GM18907 (cell line): ENCODE measurements around the gene BCAT1.

Experiments used
- ATAC-seq: cut with Tn5 transposase; IDR thresholded peaks from one replicate; pipeline ENCODE4 v1.9.1; 2021; ENCODE audit warnings: mild to moderate bottlenecking, moderate library complexity; ENCODE audit not compliant: unreplicated experiment

Gene BCAT1, protein sequence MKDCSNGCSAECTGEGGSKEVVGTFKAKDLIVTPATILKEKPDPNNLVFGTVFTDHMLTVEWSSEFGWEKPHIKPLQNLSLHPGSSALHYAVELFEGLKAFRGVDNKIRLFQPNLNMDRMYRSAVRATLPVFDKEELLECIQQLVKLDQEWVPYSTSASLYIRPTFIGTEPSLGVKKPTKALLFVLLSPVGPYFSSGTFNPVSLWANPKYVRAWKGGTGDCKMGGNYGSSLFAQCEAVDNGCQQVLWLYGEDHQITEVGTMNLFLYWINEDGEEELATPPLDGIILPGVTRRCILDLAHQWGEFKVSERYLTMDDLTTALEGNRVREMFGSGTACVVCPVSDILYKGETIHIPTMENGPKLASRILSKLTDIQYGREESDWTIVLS

DNA sequence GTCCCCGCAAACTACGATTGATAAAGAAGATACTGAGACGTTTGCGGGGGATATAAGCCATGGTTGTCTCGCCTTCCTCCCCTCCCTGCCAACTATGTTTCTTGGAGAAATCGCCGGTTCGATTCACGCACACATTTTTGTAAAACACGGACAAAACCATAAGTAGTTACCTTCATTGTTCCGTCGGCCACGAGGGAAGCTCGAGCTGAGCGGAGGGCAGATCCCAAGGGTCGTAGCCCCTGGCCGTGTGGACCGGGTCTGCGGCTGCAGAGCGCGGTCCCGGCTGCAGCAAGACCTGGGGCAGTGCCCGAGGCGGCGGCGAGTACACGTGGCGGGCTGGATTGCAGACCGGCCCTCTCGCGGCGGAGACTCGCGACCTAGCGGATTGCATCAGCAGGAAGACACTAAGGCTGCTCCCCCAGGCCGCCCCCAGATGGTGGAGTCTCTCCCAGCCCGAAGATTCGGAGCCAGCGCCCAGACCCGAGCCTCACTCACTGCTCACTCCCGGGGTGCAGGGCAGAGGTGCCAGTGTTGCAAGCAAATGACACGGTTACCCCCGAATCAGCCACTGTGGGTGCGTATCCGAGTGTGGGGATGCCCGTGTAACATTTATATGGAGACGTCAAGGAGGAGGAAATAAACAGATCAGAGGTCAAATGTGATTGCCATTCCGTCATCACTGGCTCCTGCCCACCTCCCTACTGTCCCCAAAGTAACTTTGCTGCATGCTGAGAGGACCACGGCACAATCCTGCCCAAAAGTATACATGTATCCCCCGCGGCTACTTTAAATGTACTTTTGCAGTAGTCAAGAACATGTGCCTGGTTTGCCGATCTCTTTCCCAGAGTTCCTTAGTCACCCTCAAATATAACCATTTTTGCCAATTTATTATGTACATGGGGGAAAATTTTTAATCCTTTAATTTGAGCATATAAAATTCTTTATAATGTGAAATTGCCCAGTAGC is at the start of gene BCAT1:
Gene BCAT1 (minus strand): TSS at position 345 of the 966 bp plus-strand sequence. CDS start 169 bp downstream, at position 176.
- peak; percentile 49 for ATAC-seq

DNA sequence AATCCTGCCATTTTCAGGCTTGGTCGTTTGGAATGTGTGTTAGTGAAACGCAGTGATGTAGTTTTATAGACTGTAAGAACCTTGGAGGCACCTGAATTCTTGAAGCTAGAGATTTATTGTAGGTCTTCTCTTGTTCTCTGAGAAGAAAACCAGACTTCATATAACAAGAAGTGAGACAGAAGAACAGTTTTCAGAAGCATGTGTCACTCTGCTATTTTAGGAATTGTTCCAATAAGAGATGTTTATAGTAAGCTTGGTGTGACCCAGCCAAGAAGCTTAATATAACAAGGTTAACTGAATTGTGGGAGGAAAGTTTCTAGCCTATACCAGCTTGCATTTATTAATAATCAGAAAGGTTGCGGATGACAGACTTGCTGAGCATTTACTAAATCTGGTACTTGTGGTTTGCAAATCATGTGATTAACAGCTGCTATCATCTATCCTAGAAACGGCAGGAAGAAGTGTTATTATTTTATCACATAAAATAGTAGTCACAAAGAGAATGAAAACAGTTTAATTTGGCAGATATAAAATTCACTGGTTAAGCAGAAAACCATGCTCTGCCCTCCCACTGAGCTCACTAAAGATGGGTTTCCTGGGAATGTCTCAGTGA is 49.2 kb upstream of the BCAT1 start:
- peak; percentile 73 for ATAC-seq

DNA sequence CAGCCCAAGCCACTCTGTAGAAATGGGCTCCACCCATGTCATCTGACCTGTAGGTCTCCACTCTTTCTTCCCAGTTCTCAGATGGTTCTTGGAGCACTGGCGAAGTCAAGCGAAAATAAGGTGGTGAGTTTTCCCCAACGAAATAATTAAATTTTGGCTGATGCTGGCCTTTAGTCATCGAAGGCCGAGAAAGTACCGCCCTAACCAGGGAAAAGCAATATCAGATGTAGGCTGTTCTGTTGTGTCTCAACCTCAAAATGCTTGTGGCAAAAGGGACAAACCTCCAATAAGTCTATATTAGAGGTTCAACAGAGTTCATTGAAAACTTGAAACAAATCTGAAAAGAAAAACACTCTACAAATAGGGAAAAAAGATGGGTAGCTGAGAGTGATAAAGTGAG is 48.6 kb upstream of the BCAT1 start:
- peak; percentile 1 for ATAC-seq

DNA sequence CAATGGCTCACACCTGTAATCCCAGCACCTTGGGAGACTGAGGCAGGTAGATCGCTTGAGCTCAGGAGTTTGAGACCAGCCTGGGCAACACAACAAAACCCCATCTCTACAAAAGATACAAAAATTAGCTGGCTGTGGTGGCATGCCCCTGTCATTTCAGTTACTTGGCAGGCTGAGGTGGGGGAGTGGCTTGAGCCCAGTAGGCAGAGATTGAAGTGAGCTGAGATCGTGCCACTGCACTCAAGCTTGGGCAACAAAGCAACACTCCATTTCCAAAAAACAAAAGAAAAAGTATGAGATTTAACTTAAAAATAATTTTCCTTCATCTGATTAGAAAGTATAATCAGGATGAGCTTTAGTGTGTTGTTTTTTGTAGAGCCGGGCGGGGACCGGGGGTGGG is 47.9 kb upstream of the BCAT1 start:
- ATAC-seq: no peak

DNA sequence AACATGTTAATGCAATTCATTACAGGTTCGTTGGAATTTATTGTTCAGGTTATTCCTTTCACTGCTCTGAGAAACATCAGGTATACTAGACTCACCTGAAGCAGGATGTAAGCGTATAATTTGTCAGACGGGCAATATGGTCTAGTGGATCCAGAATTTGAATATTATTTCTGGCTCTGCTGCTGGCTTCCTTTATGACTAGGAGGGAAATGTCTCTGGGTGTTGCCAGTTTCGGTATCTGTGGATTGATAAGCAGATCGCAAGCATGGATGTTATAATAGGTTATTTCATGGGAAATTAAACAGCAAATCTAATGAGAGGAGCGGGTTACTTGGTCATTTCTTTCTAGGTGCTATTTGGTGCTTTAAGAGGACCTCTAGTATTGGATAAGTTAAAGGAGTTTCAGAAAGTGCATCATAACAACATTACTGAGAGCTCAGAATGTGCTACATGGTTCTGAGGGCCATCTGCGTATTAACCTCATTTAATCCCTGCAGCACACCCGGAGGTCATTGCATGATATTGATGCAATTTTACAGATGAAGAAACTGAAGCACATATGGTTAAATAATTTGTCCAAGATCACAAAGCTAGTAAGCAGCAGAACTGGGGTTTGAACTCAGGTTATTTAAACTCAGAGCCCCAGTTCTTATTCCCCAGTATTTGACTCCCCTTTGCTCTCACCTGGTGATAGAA is 47.3 kb upstream of the BCAT1 start:
- ATAC-seq: no peak

DNA sequence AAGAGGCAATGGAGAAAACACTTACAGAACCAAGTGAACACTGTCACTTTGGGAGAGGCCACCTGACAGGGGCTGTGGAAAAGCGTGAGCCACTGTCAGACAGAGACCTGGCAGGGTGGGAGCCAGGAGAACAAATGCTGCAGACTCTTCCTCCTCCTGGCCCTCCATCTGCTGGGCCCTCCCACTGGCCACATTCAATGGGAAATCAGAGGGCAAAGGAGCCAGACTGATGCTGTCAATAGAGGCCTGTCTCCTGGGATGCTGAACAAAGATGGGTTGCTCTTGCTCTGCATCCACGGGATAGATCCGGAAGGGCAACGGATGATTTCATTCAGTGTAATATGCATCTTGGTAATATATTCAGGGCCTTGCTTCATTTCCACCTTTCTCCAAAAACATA is 44.9 kb upstream of the BCAT1 start:
- ATAC-seq: no peak

DNA sequence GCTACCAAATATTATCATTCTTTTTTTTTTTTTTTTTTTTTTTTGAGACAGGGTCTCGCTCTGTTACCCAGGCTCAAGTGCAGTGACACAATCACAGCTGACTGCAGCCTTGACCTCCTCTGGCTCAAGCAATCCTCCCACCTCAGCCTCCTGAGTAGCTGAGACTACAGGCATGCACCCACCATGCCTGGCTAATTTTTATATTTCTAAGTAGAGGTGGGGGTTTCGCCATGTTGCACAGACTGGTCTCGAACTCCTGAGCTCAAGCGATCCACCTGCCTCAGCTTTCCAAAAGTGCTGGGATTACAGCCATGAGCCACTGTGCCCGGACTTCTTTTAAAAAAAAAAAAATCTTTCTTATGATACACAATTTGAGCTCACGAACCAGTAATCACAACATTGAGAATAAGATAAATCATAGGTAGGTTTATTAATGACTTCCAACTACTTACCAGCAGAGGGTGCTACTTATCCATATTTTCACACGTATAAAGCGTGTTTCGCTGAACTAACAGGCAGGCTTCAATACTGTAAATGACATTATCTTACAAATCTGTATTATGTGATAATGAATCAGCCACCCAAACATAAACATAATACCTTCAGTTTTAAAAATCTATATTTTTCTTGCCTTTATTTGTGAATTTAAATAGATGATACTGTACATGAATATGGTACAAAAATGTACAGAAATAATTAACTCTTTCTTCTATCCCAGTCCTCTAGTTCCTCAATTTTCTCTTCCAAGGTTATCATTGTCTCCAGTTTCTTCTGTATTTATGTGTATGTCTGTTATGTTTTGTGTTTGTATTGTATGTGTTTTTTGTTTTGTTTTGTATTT is 42.5 kb upstream of the BCAT1 start:
- peak; percentile 50 for ATAC-seq

DNA sequence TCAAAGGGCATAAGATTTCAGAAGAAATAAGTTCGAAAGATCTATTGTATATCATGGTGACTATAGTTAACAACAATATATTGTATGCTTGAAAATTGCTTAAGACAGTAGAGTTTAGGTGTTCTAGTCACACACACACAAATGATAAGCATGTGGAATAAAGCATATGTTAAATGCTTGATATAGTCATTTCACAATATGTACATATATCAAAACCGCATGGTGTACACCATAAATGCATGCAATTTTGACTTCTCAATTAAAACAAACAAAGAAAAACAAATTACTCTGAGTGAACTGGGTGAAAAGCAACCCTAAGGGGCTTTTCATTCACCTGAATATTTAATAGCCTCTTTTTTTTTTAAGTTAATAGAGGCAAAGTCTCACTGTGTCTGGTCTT is 40.3 kb upstream of the BCAT1 start:
- no peak for ATAC-seq

DNA sequence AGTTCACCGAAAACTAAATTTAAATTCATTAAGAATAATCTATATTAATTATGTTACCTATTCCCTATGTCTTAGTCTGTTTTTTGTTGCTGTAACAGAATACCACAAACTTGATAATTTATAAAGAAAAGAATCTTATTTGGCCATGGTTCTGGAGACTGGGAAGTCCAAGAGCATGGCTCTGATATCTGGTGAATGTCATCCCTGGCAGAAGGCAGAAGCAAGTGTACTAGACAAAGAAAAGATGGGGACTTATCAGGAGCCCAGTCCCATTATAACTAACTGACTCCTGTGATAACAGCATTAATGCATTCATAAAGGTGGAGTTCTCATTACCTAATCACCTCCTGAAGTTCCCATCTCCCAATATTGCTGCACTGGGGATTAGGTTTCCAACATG is 33.3 kb upstream of the BCAT1 start:
- no peak for ATAC-seq

DNA sequence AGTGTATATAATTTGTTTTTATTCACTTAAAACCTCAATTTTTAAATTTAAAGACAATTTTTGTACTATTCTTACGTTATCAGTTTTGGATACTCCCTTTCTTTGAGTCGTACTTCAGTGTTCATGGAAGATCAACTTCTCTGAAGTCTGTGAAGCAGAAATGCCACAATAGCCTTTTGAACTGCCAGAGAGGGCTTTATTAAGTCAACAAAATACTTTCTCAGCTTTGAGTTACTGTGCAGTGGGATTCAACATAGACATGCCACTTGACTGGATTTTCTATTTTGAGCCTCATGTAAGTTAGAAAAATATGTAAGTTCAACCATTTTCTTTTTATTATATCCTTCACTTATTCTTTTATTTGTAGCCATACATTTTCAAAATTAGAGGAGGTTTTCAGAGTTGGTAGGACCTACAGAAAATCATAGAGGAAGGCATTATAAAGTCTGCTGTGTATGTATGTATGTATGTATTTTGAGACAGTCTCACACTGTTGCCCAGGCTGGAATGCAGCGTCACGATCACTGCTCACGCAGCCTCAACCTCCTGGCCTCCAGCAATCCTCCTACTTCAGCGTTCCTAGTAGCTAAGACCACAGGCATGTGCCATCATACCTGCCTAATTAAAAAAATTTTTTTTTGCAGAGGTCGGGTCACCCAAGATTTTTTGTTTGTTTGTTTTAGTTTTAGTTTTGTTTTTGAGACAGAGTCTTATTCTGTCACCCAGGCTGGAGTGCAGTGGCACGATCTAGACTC is 31.3 kb upstream of the BCAT1 start:
- ATAC-seq: no peak

DNA sequence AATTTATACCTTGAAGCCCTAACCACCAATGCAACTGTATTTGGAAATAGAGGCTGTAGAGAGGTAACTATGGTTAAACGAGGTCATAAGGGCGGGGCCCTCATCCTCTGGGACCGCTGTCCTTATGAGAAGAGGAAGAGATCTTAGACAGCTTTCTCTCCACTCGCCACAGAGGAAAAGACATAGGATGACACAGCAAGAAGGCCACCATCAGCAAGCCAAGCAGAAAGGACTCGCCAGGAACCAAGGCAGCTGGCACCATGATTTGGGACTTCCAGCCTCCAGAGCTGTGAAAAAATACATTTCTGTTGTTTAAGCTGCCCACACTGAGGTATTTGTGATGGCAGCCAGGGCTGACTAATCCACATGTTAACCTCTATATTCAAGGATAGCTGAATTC is 30.4 kb upstream of the BCAT1 start:
- ATAC-seq: no peak

DNA sequence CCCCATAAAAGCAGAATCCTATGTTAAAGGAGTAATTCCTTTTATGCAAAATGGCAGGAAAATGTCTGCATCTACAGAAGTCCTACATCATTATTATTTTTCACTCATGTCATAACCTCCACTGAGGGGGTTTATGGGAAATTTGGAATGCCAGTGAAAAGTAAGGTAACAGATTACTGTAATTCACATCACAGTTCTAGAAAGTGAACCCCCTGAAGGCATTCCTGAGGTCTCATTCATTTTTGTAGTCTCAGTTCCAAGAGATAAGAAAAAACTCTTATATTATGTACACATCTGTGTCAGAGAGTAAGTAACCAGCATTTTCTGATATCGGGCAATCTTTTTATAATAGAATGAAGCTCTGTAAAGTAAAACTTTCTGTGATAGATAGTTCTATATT is 28.8 kb upstream of the BCAT1 start:
- no peak for ATAC-seq

DNA sequence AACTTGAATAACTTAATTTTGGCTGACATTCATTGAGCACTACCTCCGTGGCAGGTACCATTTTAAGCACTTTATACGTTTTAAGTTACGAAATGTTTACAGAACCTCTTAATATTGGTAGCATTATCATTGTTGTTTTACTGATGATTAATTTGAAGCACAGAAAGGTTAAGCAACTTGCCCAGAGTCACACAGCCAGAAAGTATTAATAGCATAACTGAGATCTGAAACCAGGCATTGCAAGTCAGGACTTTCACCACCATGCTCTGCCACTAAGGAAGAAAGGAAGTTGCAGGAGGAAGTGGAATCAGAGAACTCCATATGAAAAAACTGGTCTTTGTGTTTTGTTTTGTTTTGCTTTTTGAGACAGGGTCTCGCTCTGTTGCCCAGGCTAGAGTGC is 28.2 kb upstream of the BCAT1 start:
- ATAC-seq: no peak

DNA sequence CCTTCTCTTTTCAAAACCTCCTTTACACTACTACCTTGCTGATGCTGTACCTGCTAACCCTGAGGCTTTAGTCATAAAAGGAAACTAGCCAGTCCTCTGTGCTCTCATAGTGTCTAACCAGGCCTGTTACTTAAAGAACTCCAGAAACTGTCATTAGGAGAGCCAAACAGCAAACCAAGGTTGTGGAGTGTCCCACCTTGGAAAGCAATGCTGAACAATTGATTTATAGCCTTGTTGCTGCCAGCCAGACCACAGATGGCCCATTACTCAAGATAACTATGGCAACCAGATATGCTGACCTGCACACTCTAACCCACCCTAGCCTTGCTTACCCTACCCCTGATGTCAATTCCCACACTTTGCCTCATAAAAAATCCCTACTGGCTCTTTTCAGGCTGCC is 26.5 kb upstream of the BCAT1 start:
- ATAC-seq: no peak

DNA sequence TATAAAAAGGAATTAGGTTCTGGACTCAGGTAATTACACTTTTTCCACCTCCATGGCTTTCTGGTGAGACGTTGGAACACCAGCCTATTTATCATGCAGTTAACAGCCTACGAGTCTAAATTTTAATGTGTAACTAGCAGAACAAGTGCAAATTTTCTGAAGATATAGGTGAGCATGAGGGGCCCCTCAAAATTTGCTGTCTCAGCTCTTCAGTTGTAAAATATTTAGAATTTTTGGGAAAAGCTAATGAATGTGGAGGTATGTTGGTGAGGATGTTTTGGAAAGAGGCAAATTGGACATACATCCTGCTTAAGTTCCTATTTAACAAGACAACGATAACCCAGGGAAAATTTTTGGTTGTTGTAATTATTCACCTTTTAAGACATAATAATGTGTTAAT is 25.3 kb upstream of the BCAT1 start:
- no peak for ATAC-seq

DNA sequence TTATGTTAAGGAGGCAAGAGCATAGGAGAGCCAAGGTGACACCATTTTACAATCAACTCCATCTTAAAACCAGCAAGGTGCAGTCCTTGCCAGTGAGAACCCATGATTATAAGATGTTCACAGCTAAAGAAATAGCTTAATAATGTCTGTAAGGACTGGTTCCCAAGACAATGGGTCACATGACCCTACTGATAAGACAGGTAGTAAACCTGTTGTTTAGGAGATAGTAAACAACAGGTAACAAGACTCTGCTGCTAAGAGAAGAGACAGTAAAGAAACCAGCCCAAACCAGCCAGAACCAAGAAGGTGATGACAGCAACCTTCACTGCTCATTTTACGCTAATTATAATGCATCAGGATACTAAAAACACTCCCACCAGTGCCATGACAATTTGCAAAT is 23.2 kb upstream of the BCAT1 start:
- ATAC-seq: no peak

DNA sequence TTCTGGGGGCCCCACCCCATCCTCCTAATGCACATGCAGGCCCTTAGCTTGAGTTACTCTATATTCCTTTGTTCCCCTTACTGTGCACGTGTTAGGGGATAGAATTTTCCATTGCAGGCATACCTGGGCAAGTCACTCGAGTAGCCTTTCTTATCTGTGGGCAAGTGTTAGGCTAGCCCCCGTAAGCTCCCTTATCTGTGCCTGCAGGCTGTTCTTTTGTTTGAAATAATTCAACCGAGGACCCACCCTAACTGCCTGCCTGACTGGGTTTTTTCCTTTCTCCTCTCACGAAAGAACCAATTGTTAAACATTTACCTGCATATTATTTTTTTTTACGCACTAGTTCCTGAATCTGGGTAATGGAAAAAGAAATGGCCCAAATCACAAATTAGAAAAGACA is 21.3 kb upstream of the BCAT1 start:
- ATAC-seq: no peak

DNA sequence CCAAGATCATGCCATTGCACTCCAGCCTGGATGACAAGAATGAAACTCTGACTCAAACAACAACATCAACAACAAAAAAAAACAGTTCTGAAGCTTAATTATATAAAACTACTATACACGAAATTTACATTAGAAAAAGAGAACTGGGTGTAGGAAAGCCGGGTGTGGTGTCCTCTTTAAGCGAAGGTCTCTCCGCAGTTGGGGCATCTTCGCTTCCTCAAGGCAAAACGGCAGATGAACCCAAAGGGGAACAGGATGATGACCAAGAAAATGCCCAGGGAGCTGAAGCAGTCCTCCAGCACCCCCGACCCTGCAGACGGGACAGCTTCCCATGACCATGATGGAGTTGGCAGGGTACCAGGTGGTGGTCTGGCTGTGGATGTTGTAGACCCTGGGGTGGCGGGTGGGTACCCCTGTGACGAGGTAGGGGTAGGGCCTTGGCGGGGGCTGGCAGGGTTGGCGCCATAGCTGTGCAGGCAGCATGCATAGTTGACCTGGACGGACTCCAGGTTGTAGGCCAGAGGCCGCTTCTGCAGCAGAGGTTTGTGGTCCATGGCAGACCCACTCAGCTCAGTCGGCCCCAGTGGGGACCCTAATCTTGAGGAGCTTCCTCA is 18.2 kb upstream of the BCAT1 start:
- no peak for ATAC-seq

DNA sequence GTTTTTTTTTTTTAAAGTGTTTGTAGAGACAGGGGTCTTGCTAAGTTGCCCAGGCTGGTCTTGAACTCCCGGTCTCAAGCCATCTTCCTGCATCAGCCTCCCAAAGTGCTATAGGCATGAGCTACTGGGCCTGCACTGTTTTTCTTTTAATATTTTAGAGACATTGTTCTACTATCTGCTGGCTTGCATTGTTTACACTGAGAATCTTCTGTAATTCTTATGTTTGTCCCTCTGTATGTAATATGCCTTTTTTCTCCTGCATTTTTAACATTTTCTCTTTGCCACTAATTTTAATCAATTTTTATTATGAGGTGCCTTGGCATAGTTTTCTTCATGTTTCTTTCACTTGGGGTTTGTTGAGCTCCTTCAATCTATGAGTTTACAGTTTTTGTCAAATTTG is 15.4 kb upstream of the BCAT1 start:
- no peak for ATAC-seq
